HUES6 (cell line): ENCODE data around the gene GNB5.

Source experiments
- H3K27ac ChIP-seq: 2 replicates; pipeline ENCODE4 v1.7.0; 2013; ENCODE audit warnings: low read depth, mild to moderate bottlenecking, low read length, inconsistent platforms
- H3K27me3 ChIP-seq: 2 replicates; pipeline ENCODE4 v1.6.1; 2013; ENCODE audit warnings: low read length; ENCODE audit not compliant: control insufficient read depth, insufficient read depth
- H3K36me3 ChIP-seq: 2 replicates; pipeline ENCODE4 v1.6.1; 2013; ENCODE audit warnings: low read length; ENCODE audit not compliant: control insufficient read depth, insufficient read depth
- H3K4me1 ChIP-seq: 2 replicates; pipeline ENCODE4 v1.6.1; 2013; ENCODE audit warnings: low read length; ENCODE audit not compliant: control insufficient read depth, insufficient read depth
- H3K4me3 ChIP-seq: 2 replicates; pipeline ENCODE4 v1.5.1; 2013; ENCODE audit warnings: low read depth, low read length
- H3K9ac ChIP-seq: one replicate; pipeline ENCODE4 v1.6.1; 2013; ENCODE audit warnings: mild to moderate bottlenecking, low read length
- H3K9me3 ChIP-seq: 2 replicates; pipeline ENCODE4 v1.6.1; 2013; ENCODE audit warnings: low read depth, low read length; ENCODE audit not compliant: control insufficient read depth, insufficient read depth

Gene GNB5

DNA sequence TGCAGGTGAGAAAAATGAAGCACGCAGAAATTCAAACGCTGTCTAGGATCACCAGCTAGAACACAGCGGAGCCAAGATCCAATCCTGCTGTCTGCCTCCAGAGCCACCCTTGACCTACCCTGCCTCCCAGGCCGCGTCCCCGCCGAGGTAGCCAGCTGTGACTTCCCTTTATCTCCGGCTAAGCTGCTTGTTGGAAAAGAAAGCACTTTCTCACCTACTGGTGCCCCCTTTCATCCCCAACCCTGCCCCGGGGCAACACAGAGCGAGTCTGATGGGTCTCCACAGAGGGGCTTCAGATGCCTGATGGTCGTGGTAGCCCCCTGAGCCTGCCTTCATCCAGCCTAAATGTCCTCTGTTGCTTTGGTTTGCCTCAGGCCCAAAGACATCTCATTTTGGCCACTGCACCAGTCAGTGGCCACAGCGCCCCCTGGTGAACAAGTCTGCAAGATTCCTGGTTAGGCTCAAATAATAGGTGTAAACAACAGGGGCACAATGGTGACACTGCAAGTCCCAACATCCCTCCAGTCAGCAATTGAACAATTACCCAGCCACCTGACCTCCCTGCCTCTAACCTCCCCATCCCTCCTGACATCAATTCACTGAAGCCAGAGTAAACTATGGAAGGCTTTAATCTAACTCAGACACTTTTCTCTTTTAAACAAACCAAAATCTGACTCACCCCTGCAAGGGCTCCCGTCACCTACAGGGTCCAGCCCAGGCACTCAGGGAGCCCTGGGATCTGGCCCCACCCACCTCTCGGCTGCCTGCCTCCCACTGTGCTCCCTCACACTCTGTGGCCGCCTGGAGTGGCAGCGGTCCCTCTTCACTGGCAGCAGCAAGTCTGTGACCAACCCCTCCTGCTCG, 51.4 kb downstream of the GNB5 start:
- peak overlapping the region; percentile 1 for H3K9ac ChIP-seq

DNA sequence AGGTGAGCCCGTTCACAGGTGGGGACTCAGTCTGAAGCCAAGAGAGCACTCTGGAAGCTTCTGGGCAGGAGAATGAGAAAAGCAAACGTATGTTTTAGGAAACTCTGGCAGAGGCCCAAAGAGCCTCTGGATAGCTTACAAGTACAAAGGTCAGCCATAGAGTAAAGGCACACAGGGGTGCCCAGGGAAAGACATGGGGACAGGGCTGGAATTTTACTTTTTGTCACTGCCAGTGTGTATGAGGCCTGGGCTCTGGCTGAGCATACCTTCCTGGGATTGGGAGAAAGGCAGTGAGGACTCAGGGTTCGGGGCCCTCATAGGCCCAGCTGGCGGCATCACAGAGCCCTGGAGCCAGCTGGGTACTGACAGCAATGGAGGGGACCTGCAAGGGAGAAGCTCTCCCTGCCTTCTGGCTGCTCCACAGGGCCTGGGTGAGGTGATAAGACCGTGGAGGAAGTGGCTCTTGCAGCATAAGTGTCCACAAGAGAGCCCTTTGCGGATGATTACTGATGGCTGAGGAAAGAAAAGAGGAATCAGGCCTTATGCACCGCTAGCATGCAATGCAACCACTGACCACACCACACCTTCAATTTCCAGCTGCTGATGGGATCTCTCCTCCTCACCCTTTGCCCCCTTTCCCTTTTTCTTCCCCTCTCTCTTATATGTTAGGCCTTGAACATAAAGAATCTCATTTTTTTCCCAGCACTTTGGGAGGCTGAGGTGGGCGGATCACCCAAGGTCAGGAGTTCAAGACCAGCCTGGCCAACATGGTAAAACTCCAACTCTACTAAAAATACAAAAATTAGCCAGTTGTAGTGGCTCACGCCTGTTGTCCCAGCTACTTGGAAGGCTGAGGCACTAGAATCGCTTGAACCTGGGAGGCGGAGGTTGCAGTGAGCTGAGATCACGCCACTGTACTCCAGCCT, 53.5 kb downstream of the GNB5 start:
- peaks cover 8% of the 10 kb centered on the region; the same call in 1 of the 2 replicates for H3K36me3 ChIP-seq
- no peak overlapping the region for H3K9ac ChIP-seq
- H3K4me3 ChIP-seq = no peak overlapping the region
- peaks cover 20% of the 10 kb centered on the region for H3K4me1 ChIP-seq
- no peaks in the 10 kb centered on the region for H3K27me3 ChIP-seq
- no peaks in the 10 kb centered on the region for H3K9me3 ChIP-seq
- no peak overlapping the region for H3K27ac ChIP-seq

More for the DNA sequence above, 51.4 kb downstream of the GNB5 start:
- Histone ChIP-seq H3K36me3 (peaks cover 5% of the 10 kb centered on the region; the same call in 1 of the 2 replicates), H3K27me3 (no peaks in the 10 kb centered on the region), H3K27ac (peak overlapping the region; percentile 20; the same call in 1 of the 2 replicates), H3K9me3 (peaks cover 3% of the 10 kb centered on the region; the same call in 1 of the 2 replicates), H3K4me1 (peaks cover 28% of the 10 kb centered on the region), H3K4me3 (no peak overlapping the region)

DNA sequence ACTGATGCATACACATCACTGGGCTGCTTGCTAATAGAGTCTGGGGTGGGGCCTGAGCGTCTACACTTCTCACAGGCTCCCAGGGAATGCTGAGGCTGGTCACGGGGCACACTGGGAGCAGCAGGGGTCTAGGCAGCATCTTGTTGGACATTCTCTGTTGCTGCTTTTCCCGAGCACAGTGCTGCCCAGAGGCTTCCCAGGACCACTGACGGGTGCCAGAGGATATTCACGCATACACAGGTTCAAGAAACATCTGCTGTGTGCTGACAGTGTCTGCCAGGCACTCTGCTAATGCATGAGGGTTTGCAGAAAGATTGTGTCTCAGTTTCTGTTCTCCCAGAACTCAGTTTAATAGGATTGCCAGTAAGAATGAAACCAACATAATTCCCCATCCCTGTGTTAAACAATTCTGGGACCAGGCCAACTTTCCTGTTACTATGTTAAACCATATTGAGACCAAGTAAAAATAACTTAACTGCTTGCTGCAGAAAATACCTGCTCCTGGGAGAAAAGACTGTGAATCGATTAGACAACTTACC, 54.7 kb downstream of the GNB5 start:
- Histone ChIP-seq H3K36me3 (peaks cover 11% of the 10 kb centered on the region; the same call in 1 of the 2 replicates), H3K9ac (no peak overlapping the region), H3K4me1 (peaks cover 20% of the 10 kb centered on the region), H3K9me3 (no peaks in the 10 kb centered on the region), H3K27ac (no peak overlapping the region), H3K27me3 (no peaks in the 10 kb centered on the region), H3K4me3 (no peak overlapping the region)

DNA sequence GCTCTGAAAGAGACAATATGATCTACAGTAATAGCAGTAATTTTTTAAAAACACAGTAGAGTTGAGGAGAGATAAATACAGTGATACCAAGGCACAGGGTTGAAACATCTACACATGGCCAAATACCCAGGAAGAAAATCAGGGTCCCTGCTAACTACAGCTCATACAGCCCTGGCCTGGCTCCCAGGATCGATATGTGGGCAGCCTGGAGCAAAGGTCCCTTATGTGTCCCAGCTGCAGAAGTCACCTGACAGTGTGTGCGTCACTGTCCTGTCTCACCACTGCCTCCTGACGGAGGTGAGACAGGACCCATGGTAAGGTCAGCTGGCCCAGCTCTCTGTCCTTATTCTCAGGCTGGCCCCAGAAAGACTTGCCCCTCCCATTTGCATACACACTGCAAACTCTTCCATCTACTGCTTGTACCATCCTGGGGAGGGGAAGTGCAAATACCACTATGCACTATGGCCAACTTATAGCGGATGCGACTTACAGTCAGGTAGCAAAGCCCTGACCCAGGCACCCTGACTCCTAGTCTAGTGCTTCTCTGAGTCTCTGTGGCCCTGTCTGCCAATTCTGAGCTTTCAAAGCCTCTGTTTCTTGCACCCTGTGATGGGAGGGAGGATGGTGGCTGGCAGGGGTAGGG, 56.6 kb downstream of the GNB5 start:
- Histone ChIP-seq H3K4me1 (peaks cover 8% of the 10 kb centered on the region), H3K9me3 (no peaks in the 10 kb centered on the region), H3K4me3 (no peak overlapping the region), H3K9ac (no peak overlapping the region), H3K36me3 (peaks cover 17% of the 10 kb centered on the region; the same call in 1 of the 2 replicates), H3K27ac (no peak overlapping the region), H3K27me3 (no peaks in the 10 kb centered on the region)

DNA sequence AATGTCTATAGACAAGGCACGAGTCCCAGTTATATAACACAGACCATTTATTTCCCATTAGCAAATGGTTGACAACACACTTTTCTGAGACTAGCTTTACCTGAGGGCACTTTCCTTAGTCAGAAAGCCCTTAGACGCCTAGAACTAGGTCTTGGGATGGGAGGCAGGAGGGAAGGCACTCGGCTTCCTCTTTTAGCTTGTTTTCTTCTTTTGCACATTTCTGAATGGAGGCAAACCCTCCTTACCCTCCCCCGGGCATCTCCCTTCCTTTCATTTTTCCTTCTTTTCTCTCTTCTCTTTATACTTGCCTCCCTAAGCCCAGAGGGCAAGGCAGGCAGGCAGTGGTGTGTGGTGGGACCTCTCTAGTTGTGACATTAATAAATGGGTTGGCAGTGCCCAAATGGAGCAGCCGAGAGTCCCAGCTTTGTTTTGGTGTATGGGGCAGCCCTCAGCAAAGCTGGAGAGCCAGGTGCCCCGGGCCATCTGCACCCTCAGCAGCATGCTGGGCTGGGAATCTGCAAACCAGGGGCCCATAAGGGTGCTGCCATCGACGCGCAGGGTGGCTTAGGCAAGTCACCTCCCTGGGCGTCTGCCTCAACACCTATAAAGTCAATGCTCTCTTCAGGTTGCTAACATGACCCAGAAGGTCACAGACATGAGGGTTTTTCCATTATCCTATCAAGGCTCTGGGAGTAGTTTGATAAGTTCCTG, 57.5 kb downstream of the GNB5 start:
- Histone ChIP-seq H3K36me3 (peaks cover 17% of the 10 kb centered on the region; the same call in 1 of the 2 replicates), H3K4me3 (no peak overlapping the region), H3K9me3 (no peaks in the 10 kb centered on the region), H3K9ac (no peak overlapping the region), H3K27ac (no peak overlapping the region), H3K4me1 (no peaks in the 10 kb centered on the region), H3K27me3 (no peaks in the 10 kb centered on the region)

DNA sequence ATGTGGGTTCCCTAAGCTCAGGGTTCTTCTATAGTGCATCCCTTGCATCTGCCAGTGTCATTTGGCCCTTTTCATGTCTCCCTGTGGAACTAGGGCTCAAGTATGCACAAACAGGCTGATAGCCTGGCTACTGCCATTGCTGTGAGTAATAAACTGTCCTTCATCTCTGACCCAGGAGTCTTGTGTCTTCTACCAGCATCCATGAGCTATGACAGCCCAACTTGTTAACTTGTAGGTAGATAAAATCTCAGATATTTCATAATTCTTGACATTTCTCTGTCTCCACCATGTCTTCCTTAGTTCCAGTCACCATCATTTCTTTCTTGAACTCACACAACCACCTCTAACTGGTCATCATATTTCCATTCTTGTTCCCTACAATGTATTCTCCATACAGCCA, 59.1 kb downstream of the GNB5 start:
- Histone ChIP-seq H3K27ac (no peak overlapping the region), H3K4me3 (no peak overlapping the region), H3K4me1 (no peaks in the 10 kb centered on the region), H3K27me3 (no peaks in the 10 kb centered on the region), H3K9ac (no peak overlapping the region), H3K9me3 (no peaks in the 10 kb centered on the region), H3K36me3 (peaks cover 17% of the 10 kb centered on the region; the same call in 1 of the 2 replicates)

DNA sequence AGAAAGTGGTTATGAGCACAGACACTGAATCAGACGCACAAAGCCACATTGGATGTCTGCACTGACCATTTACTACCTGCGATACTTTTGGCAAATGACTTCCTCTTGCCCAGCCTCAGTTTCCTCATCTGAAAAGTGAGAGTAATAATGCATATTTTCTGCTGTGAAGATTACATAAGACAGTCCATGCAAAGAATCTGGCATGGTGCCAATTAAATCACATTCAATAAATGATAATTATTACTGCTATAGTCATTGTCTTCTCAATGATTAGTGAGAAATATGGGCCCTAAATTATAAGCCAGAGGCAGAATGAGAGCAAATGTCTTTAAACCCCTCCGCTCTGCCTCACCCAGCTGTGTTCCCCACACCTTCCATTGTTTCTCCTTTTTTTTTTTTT, 62.6 kb downstream of the GNB5 start:
- Histone ChIP-seq H3K4me3 (no peak overlapping the region), H3K27ac (no peak overlapping the region), H3K27me3 (no peaks in the 10 kb centered on the region), H3K9ac (no peak overlapping the region), H3K4me1 (peaks cover 3% of the 10 kb centered on the region; the same call in 1 of the 2 replicates), H3K9me3 (no peaks in the 10 kb centered on the region), H3K36me3 (peaks cover 14% of the 10 kb centered on the region)

DNA sequence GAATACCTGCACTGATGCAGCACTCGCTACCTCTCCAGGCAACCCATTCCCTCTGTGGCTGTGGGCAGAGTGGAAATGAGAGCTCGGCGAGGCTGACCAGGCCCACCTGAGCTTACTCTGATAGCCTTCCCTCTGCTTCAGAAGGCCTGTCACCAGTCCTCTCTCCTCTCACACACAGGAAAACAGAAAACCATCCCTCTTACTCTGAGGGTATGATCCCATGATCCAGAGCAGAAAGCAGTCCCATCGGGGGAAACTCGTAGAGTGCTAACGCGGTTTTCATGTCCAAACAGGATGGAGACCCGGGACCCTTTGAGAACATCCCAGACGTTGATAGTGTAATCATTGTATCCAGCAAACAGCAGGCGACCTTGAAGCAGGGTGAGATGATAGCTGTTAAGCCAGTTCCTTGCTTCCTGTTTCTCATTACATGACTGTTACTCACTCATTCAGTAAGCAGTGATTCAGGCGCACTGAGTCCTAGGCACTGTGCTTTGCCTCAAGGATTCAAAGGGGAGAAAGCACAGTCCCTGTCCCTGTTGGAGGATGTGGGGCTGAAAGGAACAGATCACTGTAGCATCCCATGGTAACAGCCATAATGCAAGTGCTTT, 66.8 kb downstream of the GNB5 start:
- Histone ChIP-seq H3K4me1 (peaks cover 3% of the 10 kb centered on the region; the same call in 1 of the 2 replicates), H3K4me3 (no peak overlapping the region), H3K9ac (no peak overlapping the region), H3K27ac (no peak overlapping the region), H3K9me3 (no peaks in the 10 kb centered on the region), H3K36me3 (peaks cover 3% of the 10 kb centered on the region), H3K27me3 (no peaks in the 10 kb centered on the region)

DNA sequence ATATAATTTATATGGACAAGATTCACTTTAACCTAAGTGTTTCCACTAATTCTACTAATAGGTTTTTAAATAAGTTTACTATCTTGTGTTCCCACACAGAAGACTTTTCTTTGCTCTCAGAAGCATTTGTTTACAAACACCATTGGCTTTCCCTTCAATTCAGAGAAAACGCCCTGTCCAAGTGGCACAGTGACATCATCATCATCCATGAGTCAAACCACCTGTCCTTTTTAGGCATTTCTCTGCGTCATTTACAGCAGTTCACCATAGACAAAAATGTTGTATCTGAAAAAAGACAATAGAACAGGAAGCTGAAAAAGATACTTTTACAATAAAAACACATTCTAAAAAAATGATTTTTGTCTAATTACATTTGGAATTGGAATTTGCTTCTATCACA, 69.3 kb downstream of the GNB5 start:
- H3K4me1 ChIP-seq = peaks cover 3% of the 10 kb centered on the region; the same call in 1 of the 2 replicates
- H3K27me3 ChIP-seq = no peaks in the 10 kb centered on the region
- no peak overlapping the region for H3K27ac ChIP-seq
- H3K4me3 ChIP-seq = no peak overlapping the region
- H3K9ac ChIP-seq = no peak overlapping the region
- peaks cover 3% of the 10 kb centered on the region; the same call in 1 of the 2 replicates for H3K36me3 ChIP-seq
- no peaks in the 10 kb centered on the region for H3K9me3 ChIP-seq
